HG02763 (cell line): Measurements from ENCODE around the gene NEK10.

Experiments
- ATAC-seq: cut with Tn5 transposase; IDR thresholded peaks from one replicate; pipeline ENCODE4 v1.9.1; 2021; ENCODE audit warnings: mild to moderate bottlenecking, moderate library complexity; ENCODE audit not compliant: unreplicated experiment

The NEK10 gene

DNA sequence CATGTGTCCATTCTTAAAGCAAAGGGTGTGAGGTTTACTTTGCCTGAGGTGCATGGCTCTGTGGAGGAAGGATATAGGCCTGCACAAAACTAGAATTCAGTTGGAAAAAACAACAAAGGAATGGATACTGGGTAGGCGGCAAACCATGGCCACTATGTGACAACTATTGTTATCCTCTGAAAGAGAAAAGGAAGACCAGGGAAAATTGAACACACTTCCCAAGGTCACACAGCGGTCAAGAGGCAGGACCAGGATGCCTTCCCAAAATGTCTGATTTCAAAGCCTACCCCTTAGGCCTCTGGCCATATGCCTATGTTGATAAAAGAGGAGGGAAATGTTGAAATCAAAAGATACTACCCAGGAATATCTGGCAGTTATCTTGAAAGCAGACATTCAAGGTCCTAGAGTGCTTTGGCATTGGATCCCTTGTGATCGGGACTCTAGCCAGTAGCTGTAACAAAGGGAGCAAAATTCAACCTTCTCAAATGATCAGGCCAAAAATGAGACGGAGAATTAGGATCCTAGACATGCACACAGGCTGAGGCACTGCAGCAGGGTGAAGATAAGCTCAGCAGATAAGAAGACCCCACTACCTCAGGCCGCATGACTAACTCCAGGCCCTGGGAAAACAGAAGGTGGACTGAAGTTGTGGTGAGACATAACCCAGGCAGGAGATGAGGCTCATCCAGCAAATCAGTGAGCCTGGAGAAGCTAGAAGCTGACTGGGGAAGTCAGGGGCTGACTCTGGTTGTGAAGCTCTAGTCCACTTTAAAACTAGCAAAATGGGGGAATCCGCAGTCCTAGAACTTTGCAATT, 292.2 kb downstream of the NEK10 start:
- ATAC-seq, result no peak

DNA sequence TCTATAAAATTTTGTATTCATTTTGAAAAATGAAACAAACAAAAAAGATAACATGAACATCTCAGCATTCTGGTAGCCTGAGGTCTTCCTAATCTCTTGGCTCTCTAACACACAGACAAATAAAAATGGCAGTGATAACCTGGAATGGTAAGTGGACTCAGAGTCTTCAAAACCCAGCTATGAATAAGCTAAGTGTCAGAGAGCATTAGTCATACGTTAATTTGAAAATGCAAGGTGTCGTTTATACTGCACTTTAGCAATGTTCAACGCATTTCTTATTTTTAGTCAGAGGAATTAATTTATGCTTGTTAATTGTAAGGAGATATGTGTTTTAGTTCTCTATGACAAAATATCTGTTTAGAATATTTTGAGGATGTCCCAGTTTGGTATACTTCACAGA, 294.3 kb downstream of the NEK10 start:
- no peak for ATAC-seq

DNA sequence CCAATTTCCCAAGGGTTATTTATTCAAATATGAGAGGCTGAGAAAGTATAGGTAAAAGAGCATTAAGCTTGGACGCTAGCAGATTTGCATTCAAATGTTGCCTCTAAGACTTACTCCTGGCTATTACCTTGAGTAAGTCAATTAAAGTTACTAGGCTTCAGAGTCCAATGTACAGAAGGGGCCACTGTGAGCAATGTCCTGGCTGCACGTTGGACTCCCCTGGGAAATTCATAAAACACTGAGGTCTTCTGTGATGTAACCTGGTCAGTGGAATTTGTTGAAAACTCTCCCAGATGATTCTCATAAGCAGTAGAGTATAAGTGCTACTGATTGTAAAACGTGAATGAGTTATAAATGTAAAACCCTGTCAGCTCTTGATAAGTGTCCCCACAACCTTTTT, 295.3 kb downstream of the NEK10 start:
- ATAC-seq, result no peak

DNA sequence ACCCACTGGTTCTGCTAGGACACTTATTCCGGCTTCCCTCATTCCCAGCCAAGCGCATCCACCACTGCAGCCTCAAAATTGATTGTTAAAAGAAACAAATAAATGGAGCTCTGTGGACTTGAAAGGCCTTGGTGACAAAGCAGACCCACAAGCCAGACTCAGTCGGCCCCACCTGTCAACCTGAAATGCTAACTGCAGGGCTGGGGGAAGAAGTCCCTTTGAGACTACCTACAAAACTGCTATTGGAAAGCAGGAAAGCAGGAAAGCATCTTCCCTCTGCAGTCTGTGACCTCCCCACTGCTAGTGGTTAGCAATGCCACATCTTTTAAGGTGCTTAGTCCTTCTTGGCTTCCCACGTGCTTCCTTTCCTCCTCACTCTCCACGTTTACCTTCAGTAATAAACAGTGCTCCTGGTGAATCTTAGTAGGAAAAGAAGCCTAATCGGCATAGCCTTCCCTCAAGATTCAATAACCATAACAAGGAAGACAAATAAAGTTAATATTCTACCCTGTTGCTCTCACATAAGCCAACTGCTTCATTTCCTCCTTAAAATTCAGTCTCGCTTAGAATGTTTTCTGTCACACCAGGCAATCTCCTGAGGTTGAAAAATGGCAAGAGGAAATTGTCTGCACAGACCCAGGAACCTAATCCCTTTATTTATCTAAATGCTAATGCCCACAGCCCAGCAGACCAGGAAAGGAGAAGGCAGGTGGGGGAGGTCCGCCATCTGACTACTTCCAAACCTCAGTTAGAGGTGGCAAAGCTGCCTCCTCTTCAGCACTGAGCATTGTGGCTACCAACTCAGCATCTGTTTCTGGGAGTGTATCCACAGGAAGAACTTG, 296.2 kb downstream of the NEK10 start:
- ATAC-seq, result no peak

DNA sequence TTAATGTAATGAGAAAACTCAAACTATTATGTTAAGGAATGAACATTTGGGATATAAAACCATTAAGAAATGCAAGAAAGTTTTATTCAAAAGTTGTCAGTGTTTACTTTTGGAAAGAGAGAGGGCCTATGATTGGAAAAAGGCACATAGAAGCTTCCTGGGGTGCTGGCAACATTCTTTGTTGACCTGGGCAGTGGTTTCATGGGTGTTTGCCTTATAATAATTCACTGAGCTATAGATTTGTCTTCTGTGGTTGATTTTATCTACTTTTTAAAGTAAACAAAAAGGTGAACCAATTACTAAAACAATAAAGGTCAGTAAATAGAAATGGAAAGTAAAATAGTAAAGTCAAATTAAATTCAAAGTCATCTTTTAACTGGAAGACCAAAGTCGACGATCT, 308.8 kb downstream of the NEK10 start:
- no peak for ATAC-seq
